ENCODE measurements around the gene RASSF8.

DNA sequence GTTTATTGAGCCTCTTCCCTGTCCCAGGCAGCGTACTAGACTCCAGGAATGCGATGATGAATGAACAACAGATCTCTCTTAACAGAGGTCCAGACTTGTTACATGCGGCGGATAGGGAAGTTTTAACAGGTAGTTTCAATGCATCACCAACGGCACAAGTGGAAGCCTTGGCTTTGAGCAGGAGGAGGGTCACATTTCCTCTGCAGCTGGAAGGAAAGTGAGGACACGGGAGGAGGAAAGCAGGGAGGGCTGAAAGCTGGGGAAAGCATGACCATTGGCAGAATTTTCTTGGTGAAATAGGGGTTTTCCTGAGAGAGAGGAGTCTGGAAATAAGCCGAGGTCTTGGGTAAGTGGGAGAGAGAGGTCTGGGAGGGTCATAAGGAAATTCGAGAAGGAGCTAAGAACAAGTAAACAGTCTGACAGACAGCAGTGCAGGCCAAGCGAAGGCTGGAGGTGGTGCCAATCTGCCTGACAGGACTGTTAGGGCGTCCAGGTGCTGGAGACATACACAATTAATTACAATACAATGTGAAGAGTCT is 150.9 kb downstream of the RASSF8 start:
- TF ChIP-seq, protein P1, sequence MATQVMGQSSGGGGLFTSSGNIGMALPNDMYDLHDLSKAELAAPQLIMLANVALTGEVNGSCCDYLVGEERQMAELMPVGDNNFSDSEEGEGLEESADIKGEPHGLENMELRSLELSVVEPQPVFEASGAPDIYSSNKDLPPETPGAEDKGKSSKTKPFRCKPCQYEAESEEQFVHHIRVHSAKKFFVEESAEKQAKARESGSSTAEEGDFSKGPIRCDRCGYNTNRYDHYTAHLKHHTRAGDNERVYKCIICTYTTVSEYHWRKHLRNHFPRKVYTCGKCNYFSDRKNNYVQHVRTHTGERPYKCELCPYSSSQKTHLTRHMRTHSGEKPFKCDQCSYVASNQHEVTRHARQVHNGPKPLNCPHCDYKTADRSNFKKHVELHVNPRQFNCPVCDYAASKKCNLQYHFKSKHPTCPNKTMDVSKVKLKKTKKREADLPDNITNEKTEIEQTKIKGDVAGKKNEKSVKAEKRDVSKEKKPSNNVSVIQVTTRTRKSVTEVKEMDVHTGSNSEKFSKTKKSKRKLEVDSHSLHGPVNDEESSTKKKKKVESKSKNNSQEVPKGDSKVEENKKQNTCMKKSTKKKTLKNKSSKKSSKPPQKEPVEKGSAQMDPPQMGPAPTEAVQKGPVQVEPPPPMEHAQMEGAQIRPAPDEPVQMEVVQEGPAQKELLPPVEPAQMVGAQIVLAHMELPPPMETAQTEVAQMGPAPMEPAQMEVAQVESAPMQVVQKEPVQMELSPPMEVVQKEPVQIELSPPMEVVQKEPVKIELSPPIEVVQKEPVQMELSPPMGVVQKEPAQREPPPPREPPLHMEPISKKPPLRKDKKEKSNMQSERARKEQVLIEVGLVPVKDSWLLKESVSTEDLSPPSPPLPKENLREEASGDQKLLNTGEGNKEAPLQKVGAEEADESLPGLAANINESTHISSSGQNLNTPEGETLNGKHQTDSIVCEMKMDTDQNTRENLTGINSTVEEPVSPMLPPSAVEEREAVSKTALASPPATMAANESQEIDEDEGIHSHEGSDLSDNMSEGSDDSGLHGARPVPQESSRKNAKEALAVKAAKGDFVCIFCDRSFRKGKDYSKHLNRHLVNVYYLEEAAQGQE (IDR thresholded peaks at IDR 0.05; ENCODE audit: low read depth) = no peak
- no peak for TF ChIP-seq EP300 (IDR thresholded peaks at IDR 0.05; ENCODE audit: borderline replicate concordance)
- no peak for TF ChIP-seq FOXM1 (IDR thresholded peaks at IDR 0.05; ENCODE audit: borderline replicate concordance, low read depth)
- TF ChIP-seq TCF12 (IDR thresholded peaks at IDR 0.05; ENCODE audit: low read depth) = no peak

All from Ishikawa (cell line).